Prostate gland (tissue), 2 donors: Measurements from ENCODE around the gene PPP1R7.

Source experiments
- CTCF ChIP-seq, 4 experiments: fragments of 200-600 bp in 2 of 4; fragments of 450-650 bp in 2 of 4; sonication (generic) in 2 of 4; IDR thresholded peaks; 1 replicate in 3 of 4; 2 replicates in 1 of 4; pipeline ENCODE4 v1.5.1; 2016 to 2019; ENCODE audit warnings: antibody characterized with exemption in 4 of 4, mild to moderate bottlenecking in 2 of 4, moderate library complexity in 2 of 4
- POLR2A ChIP-seq: fragments of 450-650 bp; IDR thresholded peaks from one replicate; pipeline ENCODE4 v1.6.1; 2016; ENCODE audit warnings: antibody characterized with exemption, mild to moderate bottlenecking
- POLR2AphosphoS5 ChIP-seq: sonication (generic); formaldehyde crosslinking; IDR thresholded peaks from one replicate; pipeline ENCODE4 v1.6.1; 2017; ENCODE audit warnings: antibody characterized with exemption

- TF ChIP-seq CTCF (IDR thresholded peaks at IDR 0.05) (no peak), POLR2AphosphoS5 (no peak), POLR2A (no peak)
Observed at GRCh38 chr2:241199286-241199685, 49.0 kb downstream of the PPP1R7 start.
